Karpas-422 (cell line): ENCODE data around the gene TUBB6. TPM values are rescaled to one million over a fixed set of nuclear protein-coding genes. Genes with fewer than 3 reads are reported as not detected.

Experiments
- DNase-seq: peaks from one replicate; pipeline ENCODE4 v3.0.0-alpha.2; 2015
- H2AFZ ChIP-seq: fragments of 200-600 bp; sonication (generic); 2 replicates; pipeline ENCODE4 v1.6.1; 2014; ENCODE audit warnings: antibody characterized with exemption, low read length, mixed read lengths
- H3K27ac ChIP-seq: fragments of 200-600 bp; sonication (generic); 2 replicates; pipeline ENCODE4 v1.5.1; 2014; ENCODE audit warnings: mild to moderate bottlenecking, low read length, moderate library complexity
- H3K27me3 ChIP-seq: fragments of 200-600 bp; sonication (generic); 2 replicates; pipeline ENCODE4 v1.6.1; 2014; ENCODE audit warnings: low read length, mixed read lengths
- H3K36me3 ChIP-seq: fragments of 200-600 bp; sonication (generic); 2 replicates; pipeline ENCODE4 v1.6.1; 2014; ENCODE audit warnings: low read length, mixed read lengths; ENCODE audit not compliant: insufficient read depth
- H3K4me1 ChIP-seq: fragments of 200-600 bp; sonication (generic); 2 replicates; pipeline ENCODE4 v1.6.1; 2014; ENCODE audit warnings: mild to moderate bottlenecking, low read length, mixed read lengths
- H3K4me2 ChIP-seq: fragments of 200-600 bp; sonication (generic); 2 replicates; pipeline ENCODE4 v1.6.1; 2014; ENCODE audit warnings: low read length, low read depth, mild to moderate bottlenecking; ENCODE audit not compliant: poor library complexity, severe bottlenecking
- H3K4me3 ChIP-seq: fragments of 200-600 bp; sonication (generic); 2 replicates; pipeline ENCODE4 v1.5.1; 2014; ENCODE audit warnings: mild to moderate bottlenecking, antibody characterized with exemption, low read length, mixed read lengths
- H3K79me2 ChIP-seq: fragments of 200-600 bp; sonication (generic); 2 replicates; pipeline ENCODE4 v1.6.1; 2014; ENCODE audit warnings: mild to moderate bottlenecking, low read length, mixed read lengths
- H3K9ac ChIP-seq: fragments of 200-600 bp; sonication (generic); 2 replicates; pipeline ENCODE4 v1.6.0; 2014; ENCODE audit warnings: low read length
- H3K9me2 ChIP-seq: fragments of 200-600 bp; sonication (generic), shearing (Covaris generic); replicated peaks from 2 replicates; pipeline ENCODE4 v1.6.0; 2014; ENCODE audit warnings: mild to moderate bottlenecking, low read length, moderate library complexity; ENCODE audit not compliant: insufficient read depth
- H3K9me3 ChIP-seq: fragments of 300-700, 200-600 bp; sonication (generic); 2 replicates; pipeline ENCODE4 v1.6.1; 2014; ENCODE audit warnings: low read length, mixed read lengths
- H4K20me1 ChIP-seq: fragments of 200-600 bp; sonication (generic); 2 replicates; pipeline ENCODE4 v1.6.1; 2014; ENCODE audit warnings: mild to moderate bottlenecking, antibody characterized with exemption, low read length, low read depth; ENCODE audit not compliant: insufficient read depth
- total RNA-seq: library from RNA; depleted of rRNA; stranded (reverse); fragments of >200 nt; shearing (Covaris generic); gene quantifications from 2 replicates; pipeline ENCODE4 v1.2.3, GENCODE V29; 2014; ENCODE audit warnings: low replicate concordance

TUBB6 gene
- total RNA-seq, 1 experiment from 2014 or later, result 0.48 TPM

DNA sequence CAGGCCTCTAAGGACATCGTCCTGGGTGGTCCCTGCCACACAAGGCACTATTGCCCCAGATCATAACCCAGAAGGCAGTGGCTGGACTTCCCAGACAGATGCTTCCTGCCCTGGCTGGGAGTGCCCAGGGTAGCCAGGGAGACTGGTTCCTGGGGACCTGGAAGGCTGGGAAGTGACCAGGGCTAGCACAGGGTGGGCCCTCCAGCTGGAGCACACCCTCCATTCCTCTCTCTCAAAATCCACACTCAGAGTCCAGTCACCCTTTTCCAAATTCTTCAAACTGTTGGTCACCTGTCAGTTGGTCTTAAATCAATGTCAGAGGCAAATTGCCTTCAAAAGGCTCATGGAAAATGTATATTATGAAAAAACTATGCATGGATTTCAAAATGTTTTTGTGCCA, 11.6 kb upstream of the TUBB6 start:
- no peak overlapping the region for H3K27ac ChIP-seq
- no peaks in the 10 kb centered on the region for H3K9me2 ChIP-seq
- no peaks in the 10 kb centered on the region for H3K9me3 ChIP-seq
- H3K4me1 ChIP-seq, result no peaks in the 10 kb centered on the region
- H4K20me1 ChIP-seq, result no peaks in the 10 kb centered on the region
- no peaks in the 10 kb centered on the region for H3K27me3 ChIP-seq
- no peak overlapping the region for H3K9ac ChIP-seq
- H3K4me3 ChIP-seq, result no peak overlapping the region
- no peaks in the 10 kb centered on the region for H3K36me3 ChIP-seq
- no peak for DNase-seq
- no peak overlapping the region for H3K4me2 ChIP-seq
- no peak overlapping the region for H2AFZ ChIP-seq
- H3K79me2 ChIP-seq, result no peaks in the 10 kb centered on the region

DNA sequence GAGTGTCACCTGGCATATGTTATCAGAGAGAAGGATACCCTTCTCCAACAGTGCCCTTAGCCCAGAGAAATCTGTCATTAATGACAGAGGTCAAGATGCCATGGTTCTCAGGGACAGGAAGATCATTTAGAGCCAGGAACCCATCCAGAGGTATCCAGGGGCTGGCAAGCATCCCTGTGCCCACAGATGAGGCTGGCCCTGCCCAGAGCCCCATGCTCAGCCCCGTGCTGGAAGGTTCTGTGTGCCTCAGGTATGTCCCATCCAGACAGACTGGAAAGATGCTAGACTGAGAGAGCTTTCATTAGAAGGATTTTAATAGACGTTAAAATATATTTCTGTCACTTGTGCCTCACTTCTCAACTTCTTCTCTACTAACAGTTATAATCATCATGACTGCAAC, 8.2 kb upstream of the TUBB6 start:
- DNase-seq, result no peak
- no peaks in the 10 kb centered on the region for H3K4me1 ChIP-seq
- no peak overlapping the region for H2AFZ ChIP-seq
- H3K9me2 ChIP-seq, result no peaks in the 10 kb centered on the region
- H3K27ac ChIP-seq, result no peak overlapping the region
- no peak overlapping the region for H3K9ac ChIP-seq
- no peaks in the 10 kb centered on the region for H3K79me2 ChIP-seq
- no peaks in the 10 kb centered on the region for H3K27me3 ChIP-seq
- H3K4me2 ChIP-seq, result no peak overlapping the region
- no peaks in the 10 kb centered on the region for H3K36me3 ChIP-seq
- no peak overlapping the region for H3K4me3 ChIP-seq
- H3K9me3 ChIP-seq, result no peaks in the 10 kb centered on the region
- H4K20me1 ChIP-seq, result no peaks in the 10 kb centered on the region

DNA sequence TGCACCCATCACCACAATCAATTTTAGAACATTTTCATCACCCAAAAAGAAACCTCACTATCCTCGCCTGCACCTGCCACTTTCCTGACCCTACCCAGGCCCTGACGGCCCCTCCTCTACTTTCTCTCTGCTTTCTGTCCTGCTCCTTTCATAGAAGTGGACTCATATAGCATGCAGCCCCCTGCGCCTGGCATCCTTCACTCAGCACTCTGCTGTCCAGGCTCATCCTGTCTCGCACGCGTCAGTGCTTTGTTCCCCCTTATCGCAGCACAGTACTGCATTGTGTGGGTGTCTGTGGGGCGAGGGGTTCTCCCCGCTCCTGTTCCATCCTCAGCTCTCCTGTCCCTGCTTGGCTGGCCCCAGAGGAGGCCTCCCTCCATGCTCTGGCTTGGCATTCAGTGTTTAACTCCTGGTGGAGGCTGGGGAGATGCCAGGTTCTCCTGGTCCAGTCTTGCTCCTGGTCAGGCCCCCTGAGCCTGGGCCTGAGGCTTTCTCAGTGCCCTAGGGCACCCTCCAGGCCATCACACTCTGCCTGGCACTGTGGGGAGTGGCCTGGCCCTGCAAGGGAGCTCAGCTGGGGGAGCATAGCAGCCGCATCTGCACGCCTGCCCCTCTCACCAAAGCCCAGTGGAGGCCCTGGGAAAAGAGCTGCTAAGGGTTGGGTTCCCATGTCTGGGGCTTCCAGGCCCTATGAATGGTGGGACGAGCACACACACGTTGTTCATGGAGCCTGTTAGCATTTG, 6.6 kb upstream of the TUBB6 start:
- Histone ChIP-seq H3K4me2 (no peak overlapping the region), H3K79me2 (no peaks in the 10 kb centered on the region), H3K36me3 (no peaks in the 10 kb centered on the region), H3K4me3 (no peak overlapping the region), H3K9ac (no peak overlapping the region), H3K27me3 (no peaks in the 10 kb centered on the region), H3K9me3 (no peaks in the 10 kb centered on the region), H2AFZ (no peak overlapping the region), H3K27ac (no peak overlapping the region), H3K4me1 (no peaks in the 10 kb centered on the region), H3K9me2 (no peaks in the 10 kb centered on the region), H4K20me1 (no peaks in the 10 kb centered on the region)
- no peak for DNase-seq

DNA sequence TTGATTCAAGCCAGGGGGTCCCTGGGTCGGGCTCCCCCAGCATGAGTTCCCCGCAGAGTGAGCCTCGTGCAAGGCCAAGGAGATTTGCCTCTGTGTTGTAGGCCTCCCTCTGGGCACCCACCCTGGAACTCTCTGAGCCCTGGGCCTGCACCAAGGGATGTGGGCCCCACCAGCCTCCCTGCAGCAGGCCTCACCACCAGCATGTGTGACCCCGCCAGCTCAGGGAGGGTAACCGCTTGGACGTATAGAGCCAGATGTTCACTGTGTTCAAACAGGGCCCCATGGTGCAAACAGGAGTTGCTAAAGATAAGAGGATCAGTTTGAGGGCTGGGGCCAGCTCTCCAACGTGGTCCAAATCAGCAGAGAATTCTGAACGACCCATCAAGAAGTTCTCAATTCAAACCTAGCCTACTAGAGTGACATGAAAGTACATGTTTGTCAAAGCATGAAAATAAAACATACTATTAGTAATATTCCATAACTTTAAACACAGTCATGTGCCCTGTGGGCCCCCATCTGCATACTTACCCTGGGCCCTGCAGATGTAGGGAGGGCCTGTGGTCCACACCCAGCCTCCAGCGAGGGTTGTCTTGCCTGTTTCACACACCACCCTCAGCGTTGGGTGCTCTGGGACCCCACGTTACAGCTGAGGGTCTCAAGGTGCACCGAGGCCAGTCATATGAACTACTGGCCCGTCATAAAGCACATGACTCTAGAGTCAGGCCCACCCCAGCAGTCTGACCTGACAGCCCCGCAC, 5.5 kb upstream of the TUBB6 start:
- DNase-seq, result no peak
- H3K27me3 ChIP-seq, result no peaks in the 10 kb centered on the region
- no peaks in the 10 kb centered on the region for H3K79me2 ChIP-seq
- H3K36me3 ChIP-seq, result no peaks in the 10 kb centered on the region
- no peaks in the 10 kb centered on the region for H4K20me1 ChIP-seq
- no peak overlapping the region for H2AFZ ChIP-seq
- no peak overlapping the region for H3K27ac ChIP-seq
- H3K9ac ChIP-seq, result no peak overlapping the region
- H3K4me1 ChIP-seq, result no peaks in the 10 kb centered on the region
- no peak overlapping the region for H3K4me2 ChIP-seq
- no peaks in the 10 kb centered on the region for H3K9me3 ChIP-seq
- no peaks in the 10 kb centered on the region for H3K9me2 ChIP-seq
- H3K4me3 ChIP-seq, result no peak overlapping the region

DNA sequence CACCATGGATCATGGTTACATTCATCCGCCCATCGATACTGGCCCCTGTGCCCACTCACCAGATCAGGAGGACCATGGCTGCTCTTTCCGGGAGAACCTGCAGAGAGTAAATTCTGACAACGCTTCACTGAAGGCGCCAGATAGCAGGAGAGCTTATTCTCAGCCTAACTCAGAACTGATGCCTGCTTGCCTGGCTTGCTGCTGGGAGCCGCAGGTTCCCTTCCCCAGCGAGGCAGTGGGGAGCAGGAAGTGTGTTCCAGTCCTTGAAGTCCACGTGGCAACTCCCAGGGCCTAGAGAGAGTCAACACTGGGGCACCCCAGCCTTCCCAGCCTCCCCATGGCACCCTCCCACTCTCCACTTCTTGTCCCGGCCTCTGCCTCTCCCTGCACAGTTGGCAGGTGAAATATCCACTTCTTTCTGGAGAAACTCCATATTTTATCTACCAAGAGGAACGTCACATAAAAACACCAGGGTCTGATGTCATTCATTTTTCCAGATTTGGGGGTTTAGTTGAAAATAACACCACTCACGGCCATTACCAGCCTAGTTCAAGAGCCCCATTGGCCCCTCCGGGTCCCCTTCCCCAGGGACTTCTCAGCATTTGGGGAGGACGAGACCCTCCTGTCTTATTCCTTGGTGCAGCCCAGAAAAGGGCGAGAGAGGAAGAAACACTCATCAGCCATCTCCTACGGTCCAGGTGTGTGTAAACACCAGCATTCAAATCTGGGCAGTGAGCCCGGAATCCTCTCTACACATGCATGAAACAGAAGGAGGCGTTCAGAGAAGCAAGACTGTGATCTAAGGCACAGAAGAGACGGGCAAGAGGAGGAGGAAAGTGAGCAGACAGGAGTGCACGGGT, 3.5 kb upstream of the TUBB6 start:
- DNase-seq, result no peak
- Histone ChIP-seq H2AFZ (no peak overlapping the region), H3K4me1 (no peaks in the 10 kb centered on the region), H3K27ac (no peak overlapping the region), H3K27me3 (no peaks in the 10 kb centered on the region), H3K4me3 (no peak overlapping the region), H3K4me2 (no peak overlapping the region), H3K9me2 (no peaks in the 10 kb centered on the region), H3K9me3 (no peaks in the 10 kb centered on the region), H3K36me3 (no peaks in the 10 kb centered on the region), H3K79me2 (no peaks in the 10 kb centered on the region), H4K20me1 (no peaks in the 10 kb centered on the region), H3K9ac (no peak overlapping the region)

DNA sequence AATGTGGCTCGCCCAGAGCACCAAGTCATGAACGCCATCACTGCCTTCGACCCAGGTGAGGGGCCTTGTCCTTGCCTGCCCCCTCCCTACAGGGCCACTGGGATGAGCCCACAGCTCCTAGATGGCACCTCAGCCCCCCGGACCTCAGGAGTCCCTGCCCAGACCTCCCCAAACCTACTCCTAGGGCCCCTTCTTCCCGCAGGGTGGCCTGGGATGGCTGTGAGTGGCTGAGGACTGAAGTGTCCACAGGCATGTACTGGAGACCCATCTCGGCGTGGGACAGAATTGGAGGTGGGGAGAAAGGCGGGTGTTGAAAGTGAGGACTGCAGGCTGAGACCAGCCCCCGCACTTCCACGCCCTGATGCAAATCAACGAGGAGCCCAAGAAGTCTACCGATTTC, 2.8 kb upstream of the TUBB6 start:
- no peak for DNase-seq
- H3K9ac ChIP-seq, result no peak overlapping the region
- H3K4me2 ChIP-seq, result no peak overlapping the region
- no peaks in the 10 kb centered on the region for H3K27me3 ChIP-seq
- H3K27ac ChIP-seq, result no peak overlapping the region
- no peaks in the 10 kb centered on the region for H3K36me3 ChIP-seq
- H3K4me1 ChIP-seq, result no peaks in the 10 kb centered on the region
- H2AFZ ChIP-seq, result no peak overlapping the region
- H4K20me1 ChIP-seq, result no peaks in the 10 kb centered on the region
- H3K4me3 ChIP-seq, result no peak overlapping the region
- H3K79me2 ChIP-seq, result no peaks in the 10 kb centered on the region
- H3K9me2 ChIP-seq, result no peaks in the 10 kb centered on the region
- H3K9me3 ChIP-seq, result no peaks in the 10 kb centered on the region

DNA sequence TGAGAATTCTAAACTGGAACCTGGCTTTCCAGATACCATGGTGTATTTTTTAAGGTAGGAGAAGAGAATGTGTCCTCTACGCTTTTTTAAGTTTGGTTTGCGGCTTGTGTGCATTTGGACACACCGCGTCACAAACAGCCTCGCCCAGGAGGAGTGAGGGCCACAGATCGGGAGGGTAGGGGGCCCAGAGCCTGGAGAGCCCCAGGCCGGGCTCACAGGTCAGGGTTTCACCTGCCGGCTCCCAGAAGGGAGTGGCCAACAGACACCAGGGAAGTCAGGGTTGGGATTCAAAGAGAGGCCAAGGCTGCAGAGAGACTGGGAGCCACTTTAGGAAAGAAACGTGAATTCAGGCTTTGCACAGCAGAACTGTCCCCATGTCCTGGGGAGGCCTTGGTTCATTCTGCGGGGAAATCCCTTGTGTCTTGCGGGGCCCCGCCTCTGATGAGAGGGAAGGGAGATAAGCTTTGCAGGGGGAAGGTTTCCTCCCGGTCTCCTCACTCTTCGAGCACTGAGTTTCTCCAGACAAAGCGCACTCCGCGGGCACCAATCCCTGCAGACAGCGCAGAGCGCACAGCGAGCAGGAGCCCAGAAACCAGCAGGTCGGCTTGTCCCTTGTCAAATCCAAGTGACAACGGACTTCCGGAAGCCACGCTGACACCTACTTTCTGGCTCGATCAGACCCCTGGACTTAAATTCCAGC, 2.0 kb upstream of the TUBB6 start:
- Histone ChIP-seq H3K36me3 (no peaks in the 10 kb centered on the region), H3K4me1 (no peaks in the 10 kb centered on the region), H3K79me2 (no peaks in the 10 kb centered on the region), H2AFZ (no peak overlapping the region), H3K9me3 (no peaks in the 10 kb centered on the region), H3K27me3 (no peaks in the 10 kb centered on the region), H4K20me1 (no peaks in the 10 kb centered on the region), H3K9me2 (no peaks in the 10 kb centered on the region), H3K4me3 (no peak overlapping the region), H3K27ac (no peak overlapping the region), H3K4me2 (no peak overlapping the region), H3K9ac (no peak overlapping the region)
- DNase-seq, result no peak
